ENCODE data around the gene IDI1.
A peak's percentile ranks its signal among the peaks of the same experiment; 100 is the strongest.

Gene IDI1

DNA sequence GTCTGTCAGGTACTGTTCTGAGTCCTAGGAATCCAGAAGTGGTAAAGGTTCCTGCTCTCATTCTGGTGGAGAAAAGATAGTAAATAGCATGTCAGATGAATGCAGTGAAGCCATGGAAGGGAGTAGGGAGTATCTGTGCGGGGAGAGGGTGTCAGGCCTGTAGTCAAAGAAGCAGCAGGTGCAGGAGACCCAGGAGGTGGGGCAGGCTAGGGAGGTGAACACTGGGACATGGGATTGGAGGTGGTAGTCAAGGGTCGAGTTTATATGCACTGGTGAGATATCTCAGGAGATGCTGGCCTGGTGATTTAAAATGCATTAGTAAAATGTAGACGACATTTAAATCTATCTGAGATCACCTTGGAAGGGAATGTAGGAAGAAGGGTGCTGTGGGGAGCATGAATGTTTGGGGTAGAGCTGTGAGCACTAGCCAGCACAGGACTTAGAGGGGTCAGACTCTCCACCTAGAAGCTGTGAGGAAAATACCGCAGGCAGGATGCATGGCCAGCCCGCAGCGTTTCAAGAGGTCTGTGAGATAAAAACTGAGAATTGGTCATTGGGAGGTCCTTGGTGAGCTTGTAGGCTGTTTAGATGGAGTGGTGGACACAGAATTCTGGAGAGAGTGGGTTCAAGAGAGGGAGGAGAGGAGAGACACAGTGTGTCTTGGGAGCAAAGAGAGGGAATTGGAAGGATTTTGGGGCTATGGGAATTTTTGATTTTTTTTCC, 53.9 kb downstream of the IDI1 start:
- Mint-ChIP-seq H3K27ac (ENCODE audit: low read depth) (peak overlapping the region; percentile 46), H3K4me3 (no peak overlapping the region), H3K9me3 (no peaks in the 10 kb centered on the region), H3K36me3 (ENCODE audit: insufficient read depth) (peaks cover 68% of the 10 kb centered on the region), H3K27me3 (no peaks in the 10 kb centered on the region), H3K4me1 (peaks cover 27% of the 10 kb centered on the region)
- ATAC-seq (replicated peaks; ENCODE audit: extremely low read depth, poor library complexity, severe bottlenecking) (no peak), DNase-seq (ENCODE audit: low spot score in 2 of 2) (no peak)

DNA sequence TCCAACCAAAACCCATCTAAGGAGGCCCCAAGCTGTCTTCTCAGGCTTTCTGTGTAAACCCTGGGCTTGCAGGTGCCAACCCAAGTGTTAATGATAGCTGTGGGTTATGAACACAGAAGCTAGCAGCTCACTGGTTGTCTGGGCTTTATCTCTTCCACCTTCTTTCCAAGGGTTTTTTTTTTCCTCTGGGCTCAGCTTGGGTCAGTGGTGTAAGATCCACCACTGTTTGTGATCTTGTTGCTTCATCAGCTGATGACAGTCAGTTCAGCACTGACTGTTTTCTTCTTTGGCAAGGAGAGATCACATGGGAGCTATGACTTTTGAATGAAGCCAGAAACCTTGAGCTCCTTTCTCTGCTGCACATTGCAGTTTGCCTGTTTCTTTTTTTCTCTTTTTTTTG, 56.0 kb downstream of the IDI1 start:
- no peaks in the 10 kb centered on the region for H3K27me3 Mint-ChIP-seq
- ATAC-seq (replicated peaks; ENCODE audit: extremely low read depth, poor library complexity, severe bottlenecking) (no peak), DNase-seq (ENCODE audit: low spot score in 2 of 2) (no peak)
- no peak overlapping the region for H3K27ac Mint-ChIP-seq (ENCODE audit: low read depth)
- no peaks in the 10 kb centered on the region for H3K9me3 Mint-ChIP-seq
- H3K36me3 Mint-ChIP-seq (ENCODE audit: insufficient read depth): peaks cover 60% of the 10 kb centered on the region
- H3K4me1 Mint-ChIP-seq: peaks cover 43% of the 10 kb centered on the region
- no peak overlapping the region for H3K4me3 Mint-ChIP-seq

DNA sequence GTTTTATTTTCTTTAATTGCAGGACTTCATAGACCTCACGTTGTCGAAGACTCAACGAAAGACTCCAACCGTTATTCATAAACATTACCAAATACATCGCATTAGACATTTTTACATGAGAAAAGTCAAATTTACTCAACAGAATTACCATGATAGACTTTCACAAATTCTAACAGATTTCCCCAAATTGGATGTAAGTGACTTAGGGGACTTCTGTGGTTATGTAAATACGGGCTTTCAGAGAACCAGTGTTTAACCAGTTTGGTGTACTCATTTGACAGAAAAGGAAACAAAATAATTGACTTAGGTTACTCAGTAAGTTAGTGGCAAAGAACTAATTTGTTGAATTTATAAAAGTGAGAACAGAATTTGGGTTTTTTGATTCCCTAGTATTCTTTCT, 56.5 kb downstream of the IDI1 start:
- no peak for DNase-seq (ENCODE audit: low spot score in 2 of 2)
- Mint-ChIP-seq H3K4me1 (peaks cover 43% of the 10 kb centered on the region), H3K36me3 (ENCODE audit: insufficient read depth) (peaks cover 56% of the 10 kb centered on the region), H3K27me3 (no peaks in the 10 kb centered on the region), H3K4me3 (no peak overlapping the region), H3K9me3 (no peaks in the 10 kb centered on the region), H3K27ac (ENCODE audit: low read depth) (peak overlapping the region; percentile 29)
- no peak for ATAC-seq (replicated peaks; ENCODE audit: extremely low read depth, poor library complexity, severe bottlenecking)

DNA sequence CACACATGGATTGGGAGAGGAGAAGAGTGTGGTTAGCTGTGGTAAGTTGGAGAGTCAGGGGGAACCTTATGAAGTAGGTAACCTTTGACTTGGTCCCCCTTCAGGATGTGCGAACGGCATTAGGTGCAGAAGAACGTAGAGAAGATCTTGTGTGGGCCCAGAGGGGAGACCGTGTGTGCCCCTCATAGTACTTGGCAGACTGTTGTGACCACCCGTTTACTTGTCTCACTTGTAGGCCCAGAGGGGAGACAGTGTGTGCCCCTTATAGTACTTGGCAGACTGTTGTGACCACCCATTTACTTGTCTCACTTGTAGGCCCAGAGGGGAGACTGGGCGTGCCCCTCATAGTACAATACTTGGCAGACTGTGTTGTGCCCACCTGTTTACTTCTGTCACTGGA, 58.1 kb downstream of the IDI1 start:
- no peaks in the 10 kb centered on the region for H3K9me3 Mint-ChIP-seq
- H3K27me3 Mint-ChIP-seq: no peaks in the 10 kb centered on the region
- no peak for ATAC-seq (replicated peaks; ENCODE audit: extremely low read depth, poor library complexity, severe bottlenecking)
- DNase-seq (ENCODE audit: low spot score in 2 of 2): no peak
- H3K4me3 Mint-ChIP-seq: no peak overlapping the region
- peaks cover 44% of the 10 kb centered on the region for H3K36me3 Mint-ChIP-seq (ENCODE audit: insufficient read depth)
- H3K4me1 Mint-ChIP-seq: peaks cover 43% of the 10 kb centered on the region
- H3K27ac Mint-ChIP-seq (ENCODE audit: low read depth): peak overlapping the region; percentile 94
